GM18873 (cell line): ENCODE measurements around the gene FLT3LG.

Source experiments
- ATAC-seq: cut with Tn5 transposase; IDR thresholded peaks from one replicate; pipeline ENCODE4 v1.9.1; 2021; ENCODE audit warnings: mild to moderate bottlenecking, moderate library complexity, moderate number of reproducible peaks; ENCODE audit not compliant: unreplicated experiment, low FRiP score

FLT3LG gene

GRCh38 chr19:49487277-49488045, 13.4 kb downstream of the FLT3LG start, which contains the start of gene RPL13A:
Gene RPL13A (plus strand): TSS chr19:49487608. CDS start chr19:49487630, 22 bp downstream.
- peak; percentile 84 for ATAC-seq

GRCh38 chr19:49488046-49488862, 14.2 kb downstream of the FLT3LG start:
- ATAC-seq: no peak

- ATAC-seq: no peak
These were observed 15.0 kb downstream of the FLT3LG start for GRCh38 chr19:49488863-49489537.

- no peak for ATAC-seq
These were observed 15.7 kb downstream of the FLT3LG start for GRCh38 chr19:49489601-49490167.

- no peak for ATAC-seq
These were observed 16.4 kb downstream of the FLT3LG start for GRCh38 chr19:49490287-49491029.

- ATAC-seq: no peak
These were observed 17.2 kb downstream of the FLT3LG start for GRCh38 chr19:49491030-49491803.

- ATAC-seq: no peak
These were observed 18.0 kb downstream of the FLT3LG start for GRCh38 chr19:49491804-49492572.

GRCh38 chr19:49492573-49493405, 18.8 kb downstream of the FLT3LG start:
- ATAC-seq: no peak

GRCh38 chr19:49496574-49497008, 22.6 kb downstream of the FLT3LG start:
- ATAC-seq: no peak

- no peak for ATAC-seq
These were observed 23.2 kb downstream of the FLT3LG start for GRCh38 chr19:49497047-49497788.

GRCh38 chr19:49497789-49498103, 23.7 kb downstream of the FLT3LG start:
- ATAC-seq: no peak

- no peak for ATAC-seq
These were observed 24.5 kb downstream of the FLT3LG start for GRCh38 chr19:49498475-49498874.

GRCh38 chr19:49499030-49499670, 25.1 kb downstream of the FLT3LG start:
- ATAC-seq: no peak

GRCh38 chr19:49502866-49503581, 29.0 kb downstream of the FLT3LG start:
- no peak for ATAC-seq

- no peak for ATAC-seq
These were observed 29.6 kb downstream of the FLT3LG start for GRCh38 chr19:49503582-49503962.

- no peak for ATAC-seq
These were observed 32.6 kb downstream of the FLT3LG start for GRCh38 chr19:49506575-49507105.
